ENCODE data around the gene BCAP31.
"Not testable (repeated sequence)": the region's sequence is repeated elsewhere in the genome, so short reads cannot be mapped to it uniquely, and the experiment has no call there.

BCAP31 gene

GRCh38 chrX:153755136-153755535 lies 30.9 kb upstream of the BCAP31 start:
- H3K4me3 ChIP-seq (ENCODE audit: low read length): no peak overlapping the region
- no peak for DNase-seq (ENCODE audit: low read depth)
- no peak for TF ChIP-seq CTCF (conservative IDR thresholded peaks at IDR 0.05; ENCODE audit: low read length)

- no peak overlapping the region for H3K4me3 ChIP-seq (ENCODE audit: low read length)
- DNase-seq (ENCODE audit: low read depth): no peak
- no peak for TF ChIP-seq CTCF (conservative IDR thresholded peaks at IDR 0.05; ENCODE audit: low read length)
Observed at GRCh38 chrX:153750127-153750774, 26.1 kb upstream of the BCAP31 start.

GRCh38 chrX:153749017-153749416 lies 24.8 kb upstream of the BCAP31 start:
- not testable (repeated sequence) for DNase-seq (ENCODE audit: low read depth); H3K4me3 ChIP-seq (ENCODE audit: low read length)

GRCh38 chrX:153746991-153747390 lies 22.8 kb upstream of the BCAP31 start:
- not testable (repeated sequence) for DNase-seq (ENCODE audit: low read depth); H3K4me3 ChIP-seq (ENCODE audit: low read length)

GRCh38 chrX:153746359-153746758 lies 22.2 kb upstream of the BCAP31 start:
- DNase-seq (ENCODE audit: low read depth): no peak
- no peak for TF ChIP-seq CTCF (conservative IDR thresholded peaks at IDR 0.05; ENCODE audit: low read length)
- no peak overlapping the region for H3K4me3 ChIP-seq (ENCODE audit: low read length)

- DNase-seq (ENCODE audit: low read depth): not testable (repeated sequence)
Observed at GRCh38 chrX:153745067-153745433, 20.9 kb upstream of the BCAP31 start.

GRCh38 chrX:153744210-153745066 lies 20.3 kb upstream of the BCAP31 start:
- TF ChIP-seq CTCF (conservative IDR thresholded peaks at IDR 0.05; ENCODE audit: low read length): no peak
- H3K4me3 ChIP-seq (ENCODE audit: low read length): no peak overlapping the region
- no peak for DNase-seq (ENCODE audit: low read depth)

More at GRCh38 chrX:153745067-153745433, 20.9 kb upstream of the BCAP31 start:
- H3K4me3 ChIP-seq (ENCODE audit: low read length): not testable (repeated sequence)

GRCh38 chrX:153743468-153744209 lies 19.5 kb upstream of the BCAP31 start:
- DNase-seq (ENCODE audit: low read depth): peak; percentile 25
- not testable (repeated sequence) for H3K4me3 ChIP-seq (ENCODE audit: low read length)

GRCh38 chrX:153742796-153743467 lies 18.7 kb upstream of the BCAP31 start:
- not testable (repeated sequence) for DNase-seq (ENCODE audit: low read depth); H3K4me3 ChIP-seq (ENCODE audit: low read length)

GRCh38 chrX:153742111-153742510 lies 17.9 kb upstream of the BCAP31 start:
- not testable (repeated sequence) for H3K4me3 ChIP-seq (ENCODE audit: low read length); DNase-seq (ENCODE audit: low read depth)
